Pancreas (tissue), 10 donors: ENCODE data around the gene TBX1. TPM values are rescaled to one million over a fixed set of nuclear protein-coding genes. Genes with fewer than 3 reads are reported as not detected.

Experiments
- ATAC-seq, 4 donors: fragments of 200-7000 bp; cut with Tn5 transposase; one replicate each; pipeline versions ENCODE4 v1.8.0 to v1.9.1; 2020; ENCODE audit warnings: mild to moderate bottlenecking in 4 of 4, moderate library complexity in 4 of 4
- DNase-seq, 6 donors: peaks; one replicate each; pipeline ENCODE4 v3.0.0-alpha.2; 2020
- FAIRE-seq: peaks from 2 replicates; lab custom pipeline; 2012; peaks lifted over from hg19 to GRCh38; lab: Jason Lieb, UNC
- H3K27ac ChIP-seq, 4 donors: fragments of 200-600 bp; sonication (generic); 1 replicate in 3 of 4; 2 replicates in 1 of 4; pipeline versions ENCODE4 v1.5.0 to v1.8.0; 2020
- H3K27me3 ChIP-seq, 4 donors: fragments of 200-600 bp; one replicate each; pipeline ENCODE4 v1.8.0; 2021
- H3K36me3 ChIP-seq, 3 donors: fragments of 200-600 bp; sonication (generic) in 1 of 3; one replicate each; pipeline versions ENCODE4 v1.5.0 to v1.8.0; 2020 to 2021
- H3K4me1 ChIP-seq, 3 donors: fragments of 200-600 bp; one replicate each; pipeline ENCODE4 v1.8.0; 2021
- H3K4me3 ChIP-seq, 4 donors: fragments of 200-600 bp; sonication (generic) in 2 of 4; one replicate each; pipeline versions ENCODE4 v1.5.0 to v1.8.0; 2020 to 2021
- H3K9me3 ChIP-seq, 4 donors: fragments of 200-600 bp; one replicate each; pipeline ENCODE4 v1.8.0; 2021
- CTCF ChIP-seq, 4 donors: fragments of 200-600 bp; sonication (generic) in 3 of 4; IDR thresholded peaks; one replicate each; pipeline versions ENCODE4 v1.5.0 to v1.8.0; 2021; ENCODE audit warnings: antibody characterized with exemption in 4 of 4
- WGBS, 2 donors: extraction: QIAGEN DNeasy Blood & Tissue Kit; methylation state at CpG; one replicate each; pipeline ENCODE4 v1.1.7; 2013; 5-methylcytosine and 5-hydroxymethylcytosine counted together
- intact Hi-C, 3 donors: fragments of 100-400 bp; cut with DNase I; formaldehyde crosslinking; loops; one replicate each; pipeline versions ENCODE4 v1.11.1 to v1.14.2; 2022
- polyA plus RNA-seq, 2 donors: library from polyadenylated mRNA; stranded (reverse); fragments of 200-250 nt; gene quantifications; one replicate each; pipeline ENCODE4 v1.2.3, GENCODE V29; 2013
- total RNA-seq, 6 donors: library from RNA; stranded (reverse); fragmentation: NEBNext Ultra II Directional in 4 of 6; extraction: Animal tissue kit (Norgen Biotek cat#: 25700) in 4 of 6; gene quantifications; one replicate each; pipeline versions ENCODE4 v1.2.1 to v1.2.4, GENCODE V29; 2021 to 2023
- donor health status: healthy with polysubstance abuse.
- donor health status: DM: no; HTN: no; CAD: no; lungs with moderate emphysema.
- donor health status: DM: no; HTN: no; CAD: no.
- donor health status: control.
- donor health status: control.
- donor health status: Bipolar disorder and iron deficiency.
- donor health status: DM: yes; HTN: yes; CAD: no.
- donor health status: DM: no; HTN: no; CAD: no.
- donor health status: DM: no; HTN: no; CAD: no.
- donor health status: DM: yes; HTN: yes; CAD: no.

TBX1 gene
- total and polyA plus RNA-seq, 8 donors, result 0.19 to 1.3 (median 0.31) TPM; not detected in 1

- peak in 1 of 6 donors; percentile 55 for DNase-seq
- peak in 3 of 4 donors; percentile 14 to 30 (median 22) for ATAC-seq
- H3K36me3 ChIP-seq, result no peaks in the 10 kb centered on the region
- H3K27me3 ChIP-seq, result peaks cover 0 to 19% (median 11%) of the 10 kb centered on the region in 4 donors
- TF ChIP-seq CTCF (IDR thresholded peaks at IDR 0.05), result no peak
- H3K27ac ChIP-seq, result no peak overlapping the region
- intact Hi-C loops, result no loop called here
- H3K4me1 ChIP-seq, result peaks cover 0 to 4% (median 0%) of the 10 kb centered on the region in 3 donors
- 34 to 37% methylated on average over 15 to 16 of the region's 16 CpGs for WGBS, 2 donors
- FAIRE-seq, result no peak
- H3K4me3 ChIP-seq, result peak overlapping the region in 1 of 4 donors; percentile 33
- no peaks in the 10 kb centered on the region for H3K9me3 ChIP-seq
Measured at GRCh38 chr22:19757140-19757984, 3.2 kb upstream of the TBX1 start.

GRCh38 chr22:19757985-19758895 is 2.3 kb upstream of the TBX1 start:
- DNase-seq (peak in 1 of 6 donors; percentile 62), FAIRE-seq (no peak), ATAC-seq (no peak)
- H3K27ac ChIP-seq, result no peak overlapping the region
- intact Hi-C loops, result no loop called here
- peaks cover 0 to 4% (median 0%) of the 10 kb centered on the region in 3 donors for H3K4me1 ChIP-seq
- peaks cover 0 to 19% (median 11%) of the 10 kb centered on the region in 4 donors for H3K27me3 ChIP-seq
- no peaks in the 10 kb centered on the region for H3K36me3 ChIP-seq
- no peak overlapping the region for H3K4me3 ChIP-seq
- 41 to 47% methylated on average over 35 to 43 of the region's 43 CpGs for WGBS, 2 donors
- no peak for TF ChIP-seq CTCF (IDR thresholded peaks at IDR 0.05)
- no peaks in the 10 kb centered on the region for H3K9me3 ChIP-seq

GRCh38 chr22:19758896-19759426 is 1.6 kb upstream of the TBX1 start:
- H3K4me3 ChIP-seq, result no peak overlapping the region
- DNase-seq (peak in 1 of 6 donors; percentile 63), FAIRE-seq (no peak), ATAC-seq (no peak)
- no peaks in the 10 kb centered on the region for H3K9me3 ChIP-seq
- intact Hi-C loops, result no loop called here
- H3K27me3 ChIP-seq, result peaks cover 0 to 19% (median 11%) of the 10 kb centered on the region in 4 donors
- peaks cover 0 to 4% (median 0%) of the 10 kb centered on the region in 3 donors for H3K4me1 ChIP-seq
- no peak for TF ChIP-seq CTCF (IDR thresholded peaks at IDR 0.05)
- no peaks in the 10 kb centered on the region for H3K36me3 ChIP-seq
- H3K27ac ChIP-seq, result no peak overlapping the region
- 10 to 11% methylated on average over 20 to 21 of the region's 21 CpGs for WGBS, 2 donors

- H3K4me1 ChIP-seq, result peaks cover 0 to 4% (median 0%) of the 10 kb centered on the region in 3 donors
- no peak for TF ChIP-seq CTCF (IDR thresholded peaks at IDR 0.05)
- FAIRE-seq (no peak), DNase-seq (no peak), ATAC-seq (no peak)
- 7 to 8% methylated on average over 37 to 43 of the region's 43 CpGs for WGBS, 2 donors
- H3K27me3 ChIP-seq, result peaks cover 0 to 19% (median 11%) of the 10 kb centered on the region in 4 donors
- intact Hi-C loops, result no loop called here
- no peak overlapping the region for H3K27ac ChIP-seq
- H3K36me3 ChIP-seq, result no peaks in the 10 kb centered on the region
- no peaks in the 10 kb centered on the region for H3K9me3 ChIP-seq
- no peak overlapping the region for H3K4me3 ChIP-seq
Measured at GRCh38 chr22:19759427-19760057, 1.0 kb upstream of the TBX1 start.
